Mesenchymal stem cell (in vitro differentiated cells and primary cell): ENCODE measurements around the gene SPACA1.

Experiments used
- DNase-seq: peaks from one replicate; pipeline ENCODE4 v3.0.0-alpha.2; 2013
- H2AFZ ChIP-seq: one replicate; pipeline ENCODE4 v1.6.1; 2013; ENCODE audit warnings: low read depth, mild to moderate bottlenecking, control low read depth, inconsistent platforms, low read length, moderate library complexity
- H2AK5ac ChIP-seq: 2 replicates; pipeline ENCODE4 v1.6.1; 2013; ENCODE audit warnings: low read length, moderate library complexity, mild to moderate bottlenecking, inconsistent platforms; ENCODE audit not compliant: severe bottlenecking
- H2BK120ac ChIP-seq: one replicate; pipeline ENCODE4 v1.6.1; 2013; ENCODE audit warnings: low read depth, mild to moderate bottlenecking, inconsistent platforms, low read length, moderate library complexity
- H2BK12ac ChIP-seq, 2 experiments: one replicate each; pipeline ENCODE4 v1.6.1; 2013; ENCODE audit warnings: inconsistent platforms in 2 of 2, low read length in 2 of 2, mild to moderate bottlenecking in 2 of 2, moderate library complexity in 2 of 2, control low read depth in 1 of 2
- H2BK15ac ChIP-seq: one replicate; pipeline ENCODE4 v1.6.1; 2013; ENCODE audit warnings: mild to moderate bottlenecking, low read depth, inconsistent platforms; ENCODE audit not compliant: poor library complexity, severe bottlenecking
- H2BK5ac ChIP-seq: 2 replicates; pipeline ENCODE4 v1.6.1; 2013; ENCODE audit warnings: low read depth, mild to moderate bottlenecking, low read length, control low read depth, inconsistent platforms; ENCODE audit not compliant: poor library complexity, severe bottlenecking
- H3K14ac ChIP-seq, 2 experiments: one replicate each; pipeline ENCODE4 v1.6.1; 2013; ENCODE audit warnings: inconsistent platforms in 2 of 2, low read length in 2 of 2, control low read depth in 1 of 2, mild to moderate bottlenecking in 1 of 2, moderate library complexity in 1 of 2
- H3K18ac ChIP-seq, 2 experiments: one replicate each; pipeline ENCODE4 v1.6.1; 2013; ENCODE audit warnings: inconsistent platforms in 2 of 2, low read length in 2 of 2, control low read depth in 1 of 2, low read depth in 1 of 2, mild to moderate bottlenecking in 1 of 2
- H3K23ac ChIP-seq, 2 experiments: one replicate each; pipeline ENCODE4 v1.6.1; 2013; ENCODE audit warnings: inconsistent platforms in 2 of 2, low read length in 2 of 2, mild to moderate bottlenecking in 2 of 2, moderate library complexity in 2 of 2, control low read depth in 1 of 2
- H3K27ac ChIP-seq: 2 replicates; pipeline ENCODE4 v1.5.1; 2013; ENCODE audit warnings: mild to moderate bottlenecking, moderate library complexity, low read length, control low read depth, inconsistent platforms; ENCODE audit not compliant: poor library complexity, severe bottlenecking
- H3K27me3 ChIP-seq, 2 experiments: 2 replicates each; pipeline versions ENCODE4 v1.6.1 to v1.7.0; 2013; ENCODE audit warnings: low read length in 2 of 2, mild to moderate bottlenecking in 2 of 2, moderate library complexity in 2 of 2, control low read depth in 1 of 2, inconsistent platforms in 1 of 2; ENCODE audit not compliant: control insufficient read depth in 1 of 2, insufficient read depth in 1 of 2
- H3K36me3 ChIP-seq, 2 experiments: 2 replicates each; pipeline versions ENCODE4 v1.6.1 to v1.7.0; 2013; ENCODE audit warnings: low read length in 2 of 2, control low read depth in 1 of 2, inconsistent platforms in 1 of 2, low read depth in 1 of 2, mild to moderate bottlenecking in 1 of 2; ENCODE audit not compliant: insufficient read depth in 2 of 2, control insufficient read depth in 1 of 2
- H3K4ac ChIP-seq, 2 experiments: one replicate each; pipeline ENCODE4 v1.6.1; 2013; ENCODE audit warnings: inconsistent platforms in 2 of 2, low read length in 2 of 2, mild to moderate bottlenecking in 2 of 2, moderate library complexity in 2 of 2, control low read depth in 1 of 2, low read depth in 1 of 2
- H3K4me1 ChIP-seq: 2 replicates; pipeline ENCODE4 v1.6.1; 2013; ENCODE audit warnings: low read depth, low read length, control low read depth; ENCODE audit not compliant: control insufficient read depth, insufficient read depth
- H3K4me2 ChIP-seq: 2 replicates; pipeline ENCODE4 v1.6.1; 2013; ENCODE audit warnings: low read length, mild to moderate bottlenecking, inconsistent platforms; ENCODE audit not compliant: poor library complexity, severe bottlenecking
- H3K4me3 ChIP-seq, 2 experiments: 2 replicates each; pipeline versions ENCODE4 v1.5.1 to v1.7.0; 2013; ENCODE audit warnings: low read length in 2 of 2, mild to moderate bottlenecking in 2 of 2, control low read depth in 1 of 2, low read depth in 1 of 2; ENCODE audit not compliant: insufficient read depth in 1 of 2
- H3K79me1 ChIP-seq: replicated peaks from 2 replicates; pipeline ENCODE4 v1.6.1; 2013; ENCODE audit warnings: mild to moderate bottlenecking, control low read depth, low read length, inconsistent platforms; ENCODE audit not compliant: poor library complexity, severe bottlenecking
- H3K9ac ChIP-seq: 2 replicates; pipeline ENCODE4 v1.7.0; 2013; ENCODE audit warnings: mild to moderate bottlenecking, low read length, moderate library complexity
- H3K9me3 ChIP-seq: 2 replicates; pipeline ENCODE4 v1.7.0; 2013; ENCODE audit warnings: mild to moderate bottlenecking, low read length; ENCODE audit not compliant: control insufficient read depth
- H4K8ac ChIP-seq: one replicate; pipeline ENCODE4 v1.6.1; 2013; ENCODE audit warnings: inconsistent platforms, mild to moderate bottlenecking, low read length, moderate library complexity
- H4K91ac ChIP-seq: one replicate; pipeline ENCODE4 v1.6.1; 2013; ENCODE audit warnings: mild to moderate bottlenecking, low read length, inconsistent platforms
- WGBS: methylation state at CpG from one replicate; pipeline ENCODE4 v1.1.7; 2013; ENCODE audit warnings: mixed read lengths; 5-methylcytosine and 5-hydroxymethylcytosine counted together

Gene SPACA1

DNA sequence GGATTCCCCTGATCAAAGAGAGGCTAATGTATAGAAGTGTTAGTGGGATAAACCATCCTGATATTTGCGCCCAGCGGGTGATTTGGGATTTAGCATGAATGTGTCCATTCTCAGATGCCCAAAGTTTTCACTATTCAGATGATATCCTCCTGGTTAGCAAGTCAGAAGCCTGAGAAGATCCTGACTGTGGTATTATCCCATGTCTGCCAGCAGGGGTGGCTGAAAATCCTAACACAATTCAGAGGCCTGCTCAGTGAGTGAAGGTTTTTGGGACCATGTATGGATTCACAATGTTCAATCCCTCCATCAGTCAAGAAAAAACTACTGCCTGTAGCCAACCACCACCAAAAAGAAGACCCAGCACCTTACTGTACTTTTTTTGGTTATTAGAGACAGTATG, 34.1 kb upstream of the SPACA1 start:
- WGBS: 29% methylated on average over 2 of the region's 2 CpGs

DNA sequence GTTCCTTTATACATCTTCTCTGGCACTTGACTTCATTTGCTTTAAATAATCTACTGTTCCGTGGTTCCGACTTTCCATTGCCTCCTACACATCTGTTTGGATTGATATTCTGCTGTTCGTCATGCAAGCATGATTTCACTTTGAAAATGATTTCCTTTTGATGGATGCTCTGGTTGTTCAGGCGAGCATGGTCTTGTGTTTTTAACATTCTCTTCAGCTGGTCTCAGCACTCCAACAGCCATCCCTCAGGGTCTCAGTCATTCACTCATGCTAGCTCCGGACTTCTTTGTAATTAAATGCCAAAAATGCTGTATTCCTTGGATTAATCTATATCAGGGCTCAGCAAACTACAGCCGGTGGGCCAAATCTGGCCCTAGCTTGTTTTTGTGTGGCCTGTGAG, 27.2 kb upstream of the SPACA1 start:
- Histone ChIP-seq H3K14ac (no peak overlapping the region), H3K79me1 (no peaks in the 10 kb centered on the region)
- 74% methylated on average over 6 of the region's 6 CpGs for WGBS

More for the DNA sequence above, 34.1 kb upstream of the SPACA1 start:
- Histone ChIP-seq H3K27ac (no peak overlapping the region), H3K4me2 (no peak overlapping the region), H3K14ac (no peak overlapping the region), H3K9me3 (no peaks in the 10 kb centered on the region), H3K79me1 (no peaks in the 10 kb centered on the region), H3K36me3 (no peaks in the 10 kb centered on the region), H2AK5ac (no peak overlapping the region), H2BK12ac (no peak overlapping the region), H3K4me1 (no peaks in the 10 kb centered on the region), H2BK5ac (peak overlapping the region; percentile 19), H3K4ac (no peak overlapping the region), H3K27me3 (no peaks in the 10 kb centered on the region), H4K91ac (no peak overlapping the region), H2BK15ac (no peak overlapping the region), H4K8ac (no peak overlapping the region), H2AFZ (no peak overlapping the region), H3K18ac (no peak overlapping the region), H3K9ac (no peak overlapping the region), H3K23ac (no peak overlapping the region), H3K4me3 (no peak overlapping the region), H2BK120ac (no peak overlapping the region)
- no peak for DNase-seq

DNA sequence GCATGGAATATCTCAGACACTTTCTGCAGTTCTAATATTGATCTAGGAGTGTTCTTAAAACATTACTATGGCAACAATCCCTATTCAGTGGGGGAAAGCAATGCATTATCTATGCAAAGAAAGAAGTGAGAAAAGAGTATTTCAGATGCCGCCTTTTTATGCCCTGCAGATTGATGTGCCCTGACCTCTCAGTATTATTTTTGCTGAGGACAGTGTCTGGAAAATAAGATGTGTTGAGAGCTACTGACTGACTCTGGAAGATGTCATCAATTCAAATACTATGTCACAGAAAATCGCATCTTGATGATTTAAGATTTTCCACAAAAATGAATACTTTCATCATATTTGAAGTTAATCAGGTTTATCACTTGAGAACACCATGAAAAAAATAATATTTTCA, 22.9 kb upstream of the SPACA1 start:
- no peak for DNase-seq
- Histone ChIP-seq H3K4ac (no peak overlapping the region), H3K27me3 (no peaks in the 10 kb centered on the region), H3K18ac (no peak overlapping the region), H3K14ac (no peak overlapping the region), H4K91ac (no peak overlapping the region), H3K79me1 (no peaks in the 10 kb centered on the region), H3K4me3 (no peak overlapping the region), H3K9ac (no peak overlapping the region), H2BK15ac (no peak overlapping the region), H2BK5ac (no peak overlapping the region), H4K8ac (no peak overlapping the region), H2BK120ac (no peak overlapping the region), H3K36me3 (no peaks in the 10 kb centered on the region), H3K9me3 (peaks cover 6% of the 10 kb centered on the region), H2AFZ (no peak overlapping the region), H3K27ac (no peak overlapping the region), H3K4me2 (no peak overlapping the region), H2AK5ac (no peak overlapping the region), H3K4me1 (no peaks in the 10 kb centered on the region), H2BK12ac (no peak overlapping the region), H3K23ac (no peak overlapping the region)
- 87% methylated on average over 2 of the region's 2 CpGs for WGBS

More for the DNA sequence above, 27.2 kb upstream of the SPACA1 start:
- Histone ChIP-seq H2BK12ac (no peak overlapping the region), H3K4ac (no peak overlapping the region), H2BK120ac (no peak overlapping the region), H3K27ac (no peak overlapping the region), H3K27me3 (no peaks in the 10 kb centered on the region), H3K23ac (no peak overlapping the region), H2BK15ac (no peak overlapping the region), H3K9me3 (no peaks in the 10 kb centered on the region), H3K4me2 (no peak overlapping the region), H3K4me1 (no peaks in the 10 kb centered on the region), H3K18ac (no peak overlapping the region), H2BK5ac (no peak overlapping the region), H2AFZ (no peak overlapping the region), H3K36me3 (no peaks in the 10 kb centered on the region), H3K9ac (no peak overlapping the region), H3K4me3 (no peak overlapping the region), H4K8ac (no peak overlapping the region), H4K91ac (no peak overlapping the region), H2AK5ac (no peak overlapping the region)
- DNase-seq: no peak

DNA sequence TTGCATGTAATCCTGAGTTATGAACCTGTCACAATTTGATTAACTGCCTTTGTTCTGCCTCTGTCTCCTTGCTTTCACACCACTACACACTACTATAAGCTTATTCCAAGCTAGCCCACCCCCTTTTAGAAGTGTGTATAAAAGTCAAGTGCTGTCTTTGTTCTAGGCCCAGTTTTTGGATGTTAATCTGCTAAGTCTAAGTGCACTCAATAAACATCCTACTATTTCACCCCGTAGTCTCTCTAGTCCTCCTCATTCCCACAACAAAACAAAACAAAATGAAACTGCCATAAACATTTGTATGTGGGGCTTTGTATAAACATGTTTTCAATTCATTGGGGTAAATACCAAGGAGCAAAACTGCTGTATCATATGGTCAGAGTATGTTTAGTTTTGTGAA, 16.1 kb upstream of the SPACA1 start:
- no CpG with 5 or more reads among the region's 1 CpG for WGBS
- H2BK5ac ChIP-seq: no peak overlapping the region
- no peaks in the 10 kb centered on the region for H3K4me1 ChIP-seq
- no peak overlapping the region for H3K27ac ChIP-seq
- no peak overlapping the region for H3K9ac ChIP-seq
- no peak overlapping the region for H3K4ac ChIP-seq
- peaks cover 33% of the 10 kb centered on the region for H3K9me3 ChIP-seq
- no peak overlapping the region for H3K14ac ChIP-seq
- H4K91ac ChIP-seq: no peak overlapping the region
- DNase-seq: no peak
- H3K4me2 ChIP-seq: no peak overlapping the region
- no peak overlapping the region for H2BK120ac ChIP-seq
- H2BK12ac ChIP-seq: no peak overlapping the region
- no peak overlapping the region for H2BK15ac ChIP-seq
- H2AK5ac ChIP-seq: no peak overlapping the region
- no peak overlapping the region for H3K23ac ChIP-seq
- H3K36me3 ChIP-seq: no peaks in the 10 kb centered on the region
- no peak overlapping the region for H3K4me3 ChIP-seq
- no peaks in the 10 kb centered on the region for H3K79me1 ChIP-seq
- no peak overlapping the region for H4K8ac ChIP-seq
- no peaks in the 10 kb centered on the region for H3K27me3 ChIP-seq
- no peak overlapping the region for H2AFZ ChIP-seq
- H3K18ac ChIP-seq: no peak overlapping the region
